GM21717 (cell line): ENCODE measurements around the gene CACNA1D.

Experiments used
- ATAC-seq: cut with Tn5 transposase; IDR thresholded peaks from one replicate; pipeline ENCODE4 v1.9.1; 2021; ENCODE audit warnings: mild to moderate bottlenecking, moderate library complexity; ENCODE audit not compliant: unreplicated experiment

CACNA1D gene

GRCh38 chr3:53495146-53495519 lies 722 bp downstream of the CACNA1D start:
- no peak for ATAC-seq

- no peak for ATAC-seq
Measured at GRCh38 chr3:53495520-53496391, 1.3 kb downstream of the CACNA1D start.

GRCh38 chr3:53496392-53496670 lies 1.9 kb downstream of the CACNA1D start:
- no peak for ATAC-seq

GRCh38 chr3:53496984-53497383 lies 2.6 kb downstream of the CACNA1D start:
- ATAC-seq = no peak

GRCh38 chr3:53498806-53499641 lies 4.6 kb downstream of the CACNA1D start:
- no peak for ATAC-seq

GRCh38 chr3:53500165-53500777 lies 5.9 kb downstream of the CACNA1D start:
- ATAC-seq = no peak

GRCh38 chr3:53501178-53501577 lies 6.8 kb downstream of the CACNA1D start:
- no peak for ATAC-seq

GRCh38 chr3:53502737-53503136 lies 8.3 kb downstream of the CACNA1D start:
- no peak for ATAC-seq

GRCh38 chr3:53503195-53503594 lies 8.8 kb downstream of the CACNA1D start:
- ATAC-seq = no peak

- ATAC-seq = no peak
Measured at GRCh38 chr3:53506110-53506762, 11.8 kb downstream of the CACNA1D start.

- ATAC-seq = no peak
Measured at GRCh38 chr3:53506763-53507145, 12.3 kb downstream of the CACNA1D start.

GRCh38 chr3:53509494-53509893 lies 15.1 kb downstream of the CACNA1D start:
- no peak for ATAC-seq

GRCh38 chr3:53510508-53510907 lies 16.1 kb downstream of the CACNA1D start:
- no peak for ATAC-seq

- ATAC-seq = no peak
Measured at GRCh38 chr3:53511246-53511645, 16.8 kb downstream of the CACNA1D start.

- no peak for ATAC-seq
Measured at GRCh38 chr3:53513556-53514190, 19.3 kb downstream of the CACNA1D start.

GRCh38 chr3:53516339-53516738 lies 21.9 kb downstream of the CACNA1D start:
- no peak for ATAC-seq

- no peak for ATAC-seq
Measured at GRCh38 chr3:53518495-53518981, 24.1 kb downstream of the CACNA1D start.

GRCh38 chr3:53519065-53519709 lies 24.8 kb downstream of the CACNA1D start:
- no peak for ATAC-seq

- no peak for ATAC-seq
Measured at GRCh38 chr3:53523346-53523745, 28.9 kb downstream of the CACNA1D start.

- ATAC-seq = no peak
Measured at GRCh38 chr3:53524566-53524965, 30.2 kb downstream of the CACNA1D start.
